NB4 (cell line): ENCODE results near the gene TMOD1.

Experiments
- CTCF ChIP-seq: IDR thresholded peaks from one replicate; pipeline ENCODE4 v1.5.1; 2012; ENCODE audit warnings: low read depth, low read length
- POLR2A ChIP-seq: IDR thresholded peaks from 2 replicates; pipeline ENCODE4 v1.6.1; 2011; ENCODE audit warnings: mild to moderate bottlenecking; ENCODE audit not compliant: insufficient read length; ENCODE audit errors: extremely low read depth
- TF ChIP-seq, protein P1 (sequence below): IDR thresholded peaks from 2 replicates; pipeline ENCODE4 v1.6.1; 2011; ENCODE audit warnings: low read depth, low read length

DNA sequence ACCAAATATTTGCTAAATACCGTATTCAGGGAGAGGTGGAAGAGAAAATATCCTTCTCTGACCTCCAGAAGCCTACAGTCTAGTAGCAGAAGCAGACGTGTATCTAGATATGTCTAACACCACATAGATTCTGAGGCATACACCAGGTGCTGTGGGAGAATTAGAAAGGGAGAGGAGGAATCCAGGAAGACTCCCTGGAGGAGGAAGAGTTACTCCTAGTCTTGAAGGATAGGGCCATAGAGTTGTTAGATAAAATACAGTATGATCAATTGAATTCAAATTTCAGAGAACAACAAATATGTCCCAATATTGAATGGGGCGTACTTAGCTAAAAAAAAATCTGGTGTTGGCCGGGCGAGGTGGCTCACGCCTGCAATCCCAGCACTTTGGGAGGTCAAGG, 58.7 kb downstream of the TMOD1 start:
- TF ChIP-seq CTCF (no peak), POLR2A (no peak)
- TF ChIP-seq, protein P1, sequence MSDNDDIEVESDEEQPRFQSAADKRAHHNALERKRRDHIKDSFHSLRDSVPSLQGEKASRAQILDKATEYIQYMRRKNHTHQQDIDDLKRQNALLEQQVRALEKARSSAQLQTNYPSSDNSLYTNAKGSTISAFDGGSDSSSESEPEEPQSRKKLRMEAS = no peak
